ENCODE results near the gene NANOS3. TPM values are rescaled to one million over a fixed set of nuclear protein-coding genes. Genes with fewer than 3 reads are reported as not detected.

NANOS3 gene
- total and polyA plus RNA-seq, 9 of the 15 experiments (the other 6 are each of a cell fraction or from before 2014, with no cell fraction given) = not detected

DNA sequence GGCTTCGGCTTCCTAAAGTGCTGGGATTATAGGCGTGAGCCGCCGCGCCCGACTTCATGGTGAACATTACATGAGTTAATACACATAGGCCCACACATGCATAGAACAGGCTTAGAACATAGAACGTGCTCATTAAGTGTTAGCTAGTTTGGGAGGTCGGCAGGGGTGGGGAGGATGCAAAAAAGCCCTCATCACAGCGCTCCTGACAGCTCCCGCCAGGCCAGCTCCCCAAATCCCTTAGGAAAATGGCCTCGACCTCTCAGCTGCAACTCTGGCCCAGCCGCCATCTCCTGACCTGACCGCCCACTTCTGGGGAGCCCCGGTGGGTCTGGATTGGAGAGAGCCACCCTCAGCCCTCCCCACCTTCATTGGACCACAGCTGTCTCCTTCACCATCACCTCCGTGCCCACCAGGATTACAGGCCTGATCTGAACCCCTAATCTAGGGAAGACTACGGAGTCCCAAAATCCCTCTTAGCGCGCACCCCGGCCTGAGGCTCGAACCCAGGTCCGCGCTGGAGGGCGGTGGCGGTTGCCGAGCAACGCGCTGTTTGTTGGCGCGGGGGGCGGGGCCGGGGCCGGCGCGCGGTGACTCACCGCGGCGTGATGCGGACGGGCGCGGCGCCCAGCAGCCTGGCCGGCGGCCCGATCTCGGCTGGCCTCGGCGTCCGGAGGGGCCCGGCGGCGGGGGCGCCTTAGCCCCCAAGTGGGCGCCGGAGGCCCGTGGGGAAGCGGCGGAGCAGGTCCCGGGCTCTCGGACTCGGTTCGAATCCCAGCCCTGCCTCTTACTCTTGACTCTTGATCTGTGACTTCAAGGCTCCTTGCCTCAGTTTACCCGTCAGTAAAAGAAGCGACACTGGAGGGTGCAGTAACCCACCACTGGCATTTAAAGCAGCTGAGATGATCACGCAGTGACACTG, 26.7 kb upstream of the NANOS3 start (continued):
- TF ChIP-seq FOXK2 (conservative IDR thresholded peaks at IDR 0.05 in 1 of 2, IDR thresholded peaks at IDR 0.05 in 1 of 2; ENCODE audit: low read depth in 2 of 2) (no peak), ZNF551 (CRISPR knock-in tag; IDR thresholded peaks at IDR 0.05) (no peak), SNIP1 (IDR thresholded peaks at IDR 0.05; ENCODE audit: low read depth) (no peak), ZMIZ1 (IDR thresholded peaks at IDR 0.05; ENCODE audit: low read depth in 2 of 2, low read length in 2 of 2) (peak in 1 of 2 experiments; percentile 56; a peak in 1 of 4 replicates), EWSR1 (IDR thresholded peaks at IDR 0.05; ENCODE audit: borderline replicate concordance, low read depth, partially characterized antibody) (no peak), KAT2B (IDR thresholded peaks at IDR 0.05; ENCODE audit: low read depth, low read length) (no peak), ZNF79 (CRISPR knock-in tag; IDR thresholded peaks at IDR 0.05; ENCODE audit: low read depth) (no peak), CAMTA2 (CRISPR knock-in tag; conservative IDR thresholded peaks at IDR 0.05) (no peak), RBM15 (IDR thresholded peaks at IDR 0.05; ENCODE audit: insufficient read depth, low read length) (no peak), MNT (conservative IDR thresholded peaks at IDR 0.05) (no peak), ATF1 (CRISPR knock-in tag; IDR thresholded peaks at IDR 0.05) (no peak), ATF1 (tag; IDR thresholded peaks at IDR 0.05) (peak; percentile 44), FOXA3 (CRISPR knock-in tag; conservative IDR thresholded peaks at IDR 0.05 in 1 of 2, IDR thresholded peaks at IDR 0.05 in 1 of 2) (no peak)
- TF ChIP-seq, protein P1, sequence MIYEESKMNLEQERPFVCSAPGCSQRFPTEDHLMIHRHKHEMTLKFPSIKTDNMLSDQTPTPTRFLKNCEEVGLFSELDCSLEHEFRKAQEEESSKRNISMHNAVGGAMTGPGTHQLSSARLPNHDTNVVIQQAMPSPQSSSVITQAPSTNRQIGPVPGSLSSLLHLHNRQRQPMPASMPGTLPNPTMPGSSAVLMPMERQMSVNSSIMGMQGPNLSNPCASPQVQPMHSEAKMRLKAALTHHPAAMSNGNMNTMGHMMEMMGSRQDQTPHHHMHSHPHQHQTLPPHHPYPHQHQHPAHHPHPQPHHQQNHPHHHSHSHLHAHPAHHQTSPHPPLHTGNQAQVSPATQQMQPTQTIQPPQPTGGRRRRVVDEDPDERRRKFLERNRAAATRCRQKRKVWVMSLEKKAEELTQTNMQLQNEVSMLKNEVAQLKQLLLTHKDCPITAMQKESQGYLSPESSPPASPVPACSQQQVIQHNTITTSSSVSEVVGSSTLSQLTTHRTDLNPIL (CRISPR knock-in tag; IDR thresholded peaks at IDR 0.05) = no peak
- TF ChIP-seq, protein P2, sequence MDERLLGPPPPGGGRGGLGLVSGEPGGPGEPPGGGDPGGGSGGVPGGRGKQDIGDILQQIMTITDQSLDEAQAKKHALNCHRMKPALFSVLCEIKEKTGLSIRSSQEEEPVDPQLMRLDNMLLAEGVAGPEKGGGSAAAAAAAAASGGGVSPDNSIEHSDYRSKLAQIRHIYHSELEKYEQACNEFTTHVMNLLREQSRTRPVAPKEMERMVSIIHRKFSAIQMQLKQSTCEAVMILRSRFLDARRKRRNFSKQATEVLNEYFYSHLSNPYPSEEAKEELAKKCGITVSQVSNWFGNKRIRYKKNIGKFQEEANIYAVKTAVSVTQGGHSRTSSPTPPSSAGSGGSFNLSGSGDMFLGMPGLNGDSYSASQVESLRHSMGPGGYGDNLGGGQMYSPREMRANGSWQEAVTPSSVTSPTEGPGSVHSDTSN (CRISPR knock-in tag; IDR thresholded peaks at IDR 0.05; ENCODE audit: low read depth) = no peak
- TF ChIP-seq, protein P2 (tag; conservative IDR thresholded peaks at IDR 0.05; ENCODE audit: low read depth) = no peak
